ENCODE measurements around the gene SLC35B2.

The SLC35B2 gene

GRCh38 chr6:44255105-44255808 lies 2.1 kb downstream of the SLC35B2 start:
- no peak for DNase-seq (ENCODE audit: low read depth in 3 of 3, low spot score in 1 of 3)

- DNase-seq (ENCODE audit: low read depth in 3 of 3, low spot score in 1 of 3), result no peak
Observed at GRCh38 chr6:44254191-44255104, 2.9 kb downstream of the SLC35B2 start.

- no peak for DNase-seq (ENCODE audit: low read depth in 3 of 3, low spot score in 1 of 3)
Observed at GRCh38 chr6:44253307-44254101, 3.8 kb downstream of the SLC35B2 start.

GRCh38 chr6:44251576-44252524 lies 5.5 kb downstream of the SLC35B2 start:
- DNase-seq (ENCODE audit: low read depth in 3 of 3, low spot score in 1 of 3), result no peak

GRCh38 chr6:44250718-44251123 lies 6.6 kb downstream of the SLC35B2 start:
- no peak for DNase-seq (ENCODE audit: low read depth in 3 of 3, low spot score in 1 of 3)

- no peak for DNase-seq (ENCODE audit: low read depth in 3 of 3, low spot score in 1 of 3)
Observed at GRCh38 chr6:44250067-44250717, 7.1 kb downstream of the SLC35B2 start.

- DNase-seq (ENCODE audit: low read depth in 3 of 3, low spot score in 1 of 3), result no peak
Observed at GRCh38 chr6:44249082-44249748, 8.1 kb downstream of the SLC35B2 start.

GRCh38 chr6:44248579-44248978 lies 8.7 kb downstream of the SLC35B2 start:
- no peak for DNase-seq (ENCODE audit: low read depth in 3 of 3, low spot score in 1 of 3)

- peak; percentile 77 to 84 (median 80) for DNase-seq (ENCODE audit: low read depth in 3 of 3, low spot score in 1 of 3)
Observed at GRCh38 chr6:44247338-44248302, 9.7 kb downstream of the SLC35B2 start.

GRCh38 chr6:44246663-44247337 lies 10.5 kb downstream of the SLC35B2 start, which contains the start of gene HSP90AB1:
Gene HSP90AB1, plus strand, starts transcription at chr6:44247101. Its CDS starts 1,529 bp downstream, at chr6:44248630.
- DNase-seq (ENCODE audit: low read depth in 3 of 3, low spot score in 1 of 3), result peak; percentile 84 to 95 (median 92)

GRCh38 chr6:44245912-44246662 lies 11.2 kb downstream of the SLC35B2 start:
- DNase-seq (ENCODE audit: low read depth in 3 of 3, low spot score in 1 of 3), result peak in 2 of 3 donors; percentile 69 to 86

GRCh38 chr6:44245391-44245911 lies 11.9 kb downstream of the SLC35B2 start:
- no peak for DNase-seq (ENCODE audit: low read depth in 3 of 3, low spot score in 1 of 3)

GRCh38 chr6:44243345-44243744 lies 14.0 kb downstream of the SLC35B2 start:
- DNase-seq (ENCODE audit: low read depth in 3 of 3, low spot score in 1 of 3), result no peak

- DNase-seq (ENCODE audit: low read depth in 3 of 3, low spot score in 1 of 3), result no peak
Observed at GRCh38 chr6:44238687-44239350, 18.5 kb downstream of the SLC35B2 start.

GRCh38 chr6:44237813-44238433 lies 19.4 kb downstream of the SLC35B2 start:
- DNase-seq (ENCODE audit: low read depth in 3 of 3, low spot score in 1 of 3), result peak; percentile 38 to 66 (median 58)
